SK-N-MC (cell line): ENCODE data around the gene FKTN.

Experiments used
- DNase-seq: peaks from one replicate; pipeline ENCODE4 v3.0.0-alpha.2; 2011; ENCODE audit warnings: low read depth, low spot score
- H3K27ac ChIP-seq: fragments of 200-600 bp; sonication (generic); 2 replicates; pipeline ENCODE4 v1.5.1; 2016; ENCODE audit warnings: mixed run types
- H3K36me3 ChIP-seq: fragments of 200-600 bp; sonication (generic); 2 replicates; pipeline ENCODE4 v1.6.1; 2017; ENCODE audit warnings: antibody characterized with exemption, low read length, mixed read lengths; ENCODE audit not compliant: insufficient read depth
- H3K4me3 ChIP-seq: fragments of 200-600 bp; sonication (generic); 2 replicates; pipeline ENCODE4 v1.5.1; 2016
- H3K9ac ChIP-seq: fragments of 200-600 bp; sonication (generic); 2 replicates; pipeline ENCODE4 v1.8.0; 2017; ENCODE audit warnings: mixed run types, mixed read lengths; ENCODE audit not compliant: insufficient read length
- H3K9me3 ChIP-seq: fragments of 200-600 bp; sonication (generic); 2 replicates; pipeline ENCODE4 v1.6.1; 2017; ENCODE audit warnings: low read depth, mild to moderate bottlenecking, antibody characterized with exemption, low read length, moderate library complexity, mixed read lengths
- EZH2 ChIP-seq: fragments of 200-600 bp; sonication (generic); IDR thresholded peaks from one replicate; pipeline ENCODE4 v1.6.1; 2017; ENCODE audit warnings: antibody characterized with exemption
- FOXP2 ChIP-seq: optimal IDR thresholded peaks from 2 replicates; pipeline ENCODE3; 2011; ENCODE audit warnings: mild to moderate bottlenecking, moderate library complexity; ENCODE audit not compliant: insufficient read depth; ENCODE audit errors: extremely low read length, control extremely low read depth
- POLR2AphosphoS5 ChIP-seq: IDR thresholded peaks from 2 replicates; pipeline ENCODE4 v1.6.1; 2012; ENCODE audit warnings: mild to moderate bottlenecking, low read depth, low read length, borderline replicate concordance

The FKTN gene

DNA sequence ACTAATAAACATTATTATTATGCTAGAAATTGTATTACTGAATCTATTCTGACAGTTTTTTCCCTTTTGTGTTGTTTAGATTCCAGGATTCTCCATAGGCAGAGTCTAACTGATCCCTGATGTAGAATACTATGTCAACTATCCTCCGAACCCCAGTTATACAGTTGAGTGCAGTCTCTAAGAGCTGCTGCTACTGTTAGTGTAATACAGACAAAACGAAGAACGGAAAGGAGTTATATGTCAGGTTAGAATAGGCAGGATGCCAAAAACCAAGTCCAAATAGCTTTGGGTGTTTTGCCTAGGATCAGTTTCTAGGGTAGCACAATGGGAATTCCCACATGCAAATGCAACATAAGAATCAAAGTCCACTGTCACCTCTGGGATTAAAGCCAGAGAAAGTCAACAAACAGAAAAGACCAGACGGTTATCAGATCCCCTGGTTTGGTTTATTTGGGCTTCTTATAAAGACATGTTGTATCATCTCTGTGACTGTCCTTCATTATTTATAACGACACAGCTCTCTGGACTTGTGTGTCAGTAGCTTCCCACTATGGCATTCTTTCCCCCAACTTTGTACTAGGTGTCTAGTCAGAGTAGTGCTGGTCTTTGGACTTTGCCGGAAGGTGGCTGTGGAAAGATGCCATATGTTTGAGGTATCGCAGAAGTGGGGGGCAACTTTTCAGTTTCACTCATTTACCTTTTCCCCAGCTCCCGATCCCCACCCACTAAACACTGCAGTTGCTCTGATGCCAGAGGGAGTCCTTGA is 121.5 kb downstream of the FKTN start:
- H3K9ac ChIP-seq: no peak overlapping the region
- TF ChIP-seq EZH2 (no peak), POLR2AphosphoS5 (no peak), FOXP2 (no peak)

GRCh38 chr9:105681313-105681712 is 123.4 kb downstream of the FKTN start:
- DNase-seq: no peak
- TF ChIP-seq FOXP2 (no peak), EZH2 (no peak)
- Histone ChIP-seq H3K4me3 (no peak overlapping the region), H3K27ac (no peak overlapping the region), H3K9me3 (no peaks in the 10 kb centered on the region), H3K36me3 (no peaks in the 10 kb centered on the region), H3K9ac (no peak overlapping the region)

More for the DNA sequence above, 121.5 kb downstream of the FKTN start:
- H3K4me3 ChIP-seq: no peak overlapping the region
- no peak overlapping the region for H3K27ac ChIP-seq
- no peaks in the 10 kb centered on the region for H3K9me3 ChIP-seq
- DNase-seq: no peak
- H3K36me3 ChIP-seq: no peaks in the 10 kb centered on the region

DNA sequence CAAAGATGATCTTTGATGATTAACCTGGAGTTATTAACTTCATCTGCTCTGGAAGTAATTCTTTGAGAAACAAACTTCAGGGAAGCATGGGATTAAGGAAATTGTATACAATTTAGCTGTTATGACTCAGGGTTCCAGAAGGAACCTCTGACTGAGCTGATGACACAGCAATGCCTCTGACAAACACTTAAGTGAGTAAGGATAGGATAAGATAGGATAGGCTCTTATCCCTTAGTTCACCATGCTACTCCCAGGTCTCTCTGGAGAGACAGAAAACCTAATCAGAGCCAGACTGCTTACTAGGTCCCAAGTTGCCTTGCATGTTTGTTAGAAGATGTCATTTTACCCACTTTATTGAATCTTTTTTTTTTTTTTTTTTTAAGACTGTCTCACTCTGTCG is 123.8 kb downstream of the FKTN start:
- Histone ChIP-seq H3K27ac (no peak overlapping the region), H3K9me3 (no peaks in the 10 kb centered on the region), H3K36me3 (no peaks in the 10 kb centered on the region), H3K9ac (no peak overlapping the region), H3K4me3 (no peak overlapping the region)
- DNase-seq: no peak
- TF ChIP-seq FOXP2: no peak
- no peak for TF ChIP-seq EZH2
- TF ChIP-seq POLR2AphosphoS5: no peak

DNA sequence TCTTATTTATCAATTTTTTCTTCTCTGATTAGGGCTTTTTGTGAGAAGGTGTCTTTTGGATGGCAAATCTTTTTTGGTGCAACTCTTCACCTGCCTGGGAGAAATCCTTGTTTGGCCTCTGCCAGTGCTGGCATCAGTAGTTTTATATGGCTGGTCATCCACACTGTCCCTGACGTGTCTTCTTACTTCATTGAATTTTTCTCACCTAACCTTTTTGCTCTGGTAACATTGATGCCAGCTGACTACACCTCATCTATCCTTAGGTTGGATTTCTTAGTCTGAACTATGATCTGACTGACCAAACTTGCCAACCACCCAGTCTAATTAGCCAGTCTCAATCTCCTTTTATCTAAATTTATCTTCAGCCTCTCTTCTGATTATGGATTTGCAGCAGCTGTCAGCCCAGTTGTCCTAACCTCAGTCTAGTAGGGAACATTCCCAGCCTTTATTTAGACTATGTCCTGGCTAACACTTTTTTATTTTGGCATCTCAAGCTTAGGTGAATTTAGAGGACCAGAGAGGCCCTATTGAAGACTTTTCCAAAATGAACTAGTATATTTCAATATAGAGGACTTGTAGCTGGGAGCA is 125.9 kb downstream of the FKTN start:
- no peak overlapping the region for H3K4me3 ChIP-seq
- H3K36me3 ChIP-seq: no peaks in the 10 kb centered on the region
- H3K9ac ChIP-seq: no peak overlapping the region
- no peaks in the 10 kb centered on the region for H3K9me3 ChIP-seq
- no peak for TF ChIP-seq EZH2
- no peak for TF ChIP-seq FOXP2
- no peak for TF ChIP-seq POLR2AphosphoS5
- H3K27ac ChIP-seq: no peak overlapping the region
- DNase-seq: no peak

GRCh38 chr9:105686936-105687335 is 129.0 kb downstream of the FKTN start:
- Histone ChIP-seq H3K9ac (no peak overlapping the region), H3K36me3 (no peaks in the 10 kb centered on the region), H3K9me3 (no peaks in the 10 kb centered on the region), H3K27ac (no peak overlapping the region), H3K4me3 (no peak overlapping the region)
- no peak for DNase-seq
- no peak for TF ChIP-seq FOXP2
- no peak for TF ChIP-seq EZH2
- TF ChIP-seq POLR2AphosphoS5: no peak
